MCF 10A (cell line): Measurements from ENCODE around the gene BCAS1. TPM values are rescaled to one million over a fixed set of nuclear protein-coding genes. Genes with fewer than 3 reads are reported as not detected.

Experiments used
- BruUV-seq: library from RNA; stranded (reverse); fragments of 400-500 nt; replicated peaks from 2 replicates; lab custom pipeline; 2021; lab: Mats Ljungman, UMichigan
- CTCF ChIA-PET: fragments of 300-600 bp; sonication (Branson Sonifier 250); formaldehyde crosslinking; extraction: SDS; loops from one replicate; lab custom pipeline; 2021; ENCODE audit warnings: antibody characterized with exemption, inconsistent platforms; lab: Yijun Ruan, JAX
- POLR2A ChIA-PET: fragments of 300-600, 350-650 bp; sonication (Branson Sonifier 250); formaldehyde crosslinking; extraction: SDS; loops from one replicate; lab custom pipeline; 2020; ENCODE audit warnings: antibody characterized with exemption, inconsistent platforms; lab: Yijun Ruan, JAX
- DNase-seq: peaks from one replicate; pipeline ENCODE4 v3.0.0-alpha.2; 2018; ENCODE audit not compliant: unreplicated experiment
- H3K27ac Mint-ChIP-seq: one replicate; pipeline ENCODE4 v1.8.0; 2022; ENCODE audit warnings: mild to moderate bottlenecking, low read depth, mixed read lengths; ENCODE audit not compliant: unreplicated experiment
- H3K27me3 Mint-ChIP-seq: one replicate; pipeline ENCODE4 v1.8.0; 2022; ENCODE audit warnings: mixed read lengths; ENCODE audit not compliant: insufficient read depth, unreplicated experiment
- H3K36me3 Mint-ChIP-seq: one replicate; pipeline ENCODE4 v1.8.0; 2022; ENCODE audit warnings: mild to moderate bottlenecking, moderate library complexity, mixed read lengths; ENCODE audit not compliant: insufficient read depth, unreplicated experiment
- H3K4me1 Mint-ChIP-seq: one replicate; pipeline ENCODE4 v1.8.0; 2022; ENCODE audit warnings: mixed read lengths; ENCODE audit not compliant: insufficient read depth, unreplicated experiment
- H3K4me3 Mint-ChIP-seq: one replicate; pipeline ENCODE4 v1.8.0; 2022; ENCODE audit warnings: mild to moderate bottlenecking, moderate library complexity, mixed read lengths; ENCODE audit not compliant: unreplicated experiment
- H3K9me3 Mint-ChIP-seq: one replicate; pipeline ENCODE4 v1.8.0; 2022; ENCODE audit warnings: mixed read lengths; ENCODE audit not compliant: unreplicated experiment
- intact Hi-C: fragments of 100-400 bp; cut with micrococcal nuclease; formaldehyde crosslinking; loops from 2 replicates; pipeline ENCODE4 v1.14.1; 2022
- total RNA-seq: library from RNA; stranded (reverse); gene quantifications from 2 replicates; pipeline ENCODE4 v1.2.3, GENCODE V29; 2022
- TF ChIP-seq, protein P1 (sequence below): fragments of 200-600 bp; IDR thresholded peaks from one replicate; pipeline ENCODE4 v1.8.0; 2022; ENCODE audit warnings: antibody characterized with exemption, mild to moderate bottlenecking; ENCODE audit not compliant: unreplicated experiment

The BCAS1 gene
- total RNA-seq, 1 experiment from 2014 or later, result not detected

DNA sequence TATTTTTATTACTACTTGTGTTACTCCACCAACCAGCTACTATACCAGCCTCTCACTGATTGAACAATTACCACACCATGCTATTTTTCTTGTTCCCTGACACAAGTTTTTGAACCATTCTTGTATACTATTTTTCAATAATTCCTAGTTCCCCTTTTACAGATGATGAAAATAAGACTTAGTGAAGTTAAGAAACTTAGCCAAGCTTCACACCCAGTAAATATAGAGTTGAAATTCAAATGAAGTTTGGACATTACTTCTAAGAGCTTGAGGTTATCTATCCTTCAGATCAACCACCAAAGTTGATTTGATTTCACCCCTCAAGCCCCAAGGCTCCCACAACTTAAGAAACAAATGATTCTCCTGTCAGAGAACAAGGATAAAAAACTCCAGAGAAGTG is 13.1 kb upstream of the BCAS1 start:
- Mint-ChIP-seq H3K27ac (no peak overlapping the region), H3K9me3 (peaks cover 7% of the 10 kb centered on the region), H3K4me1 (no peaks in the 10 kb centered on the region), H3K4me3 (no peak overlapping the region), H3K36me3 (no peaks in the 10 kb centered on the region), H3K27me3 (no peaks in the 10 kb centered on the region)
- POLR2A ChIA-PET, result interaction anchor here (0.6 to 0.7 kb wide), 3 partner anchors 16 to 116 kb away, joined by 3 to 4 read pairs (median 4); no protein-coding TSS in a partner anchor
- DNase-seq, result no peak
- intact Hi-C loops, result no loop called here
- BruUV-seq, result no TSS peak
- CTCF ChIA-PET, result interaction anchor here (0.8 to 3.9 kb wide), 4 partner anchors 8 to 536 kb away, joined by 3 to 23 read pairs (median 6); no protein-coding TSS in a partner anchor
- TF ChIP-seq, protein P1, sequence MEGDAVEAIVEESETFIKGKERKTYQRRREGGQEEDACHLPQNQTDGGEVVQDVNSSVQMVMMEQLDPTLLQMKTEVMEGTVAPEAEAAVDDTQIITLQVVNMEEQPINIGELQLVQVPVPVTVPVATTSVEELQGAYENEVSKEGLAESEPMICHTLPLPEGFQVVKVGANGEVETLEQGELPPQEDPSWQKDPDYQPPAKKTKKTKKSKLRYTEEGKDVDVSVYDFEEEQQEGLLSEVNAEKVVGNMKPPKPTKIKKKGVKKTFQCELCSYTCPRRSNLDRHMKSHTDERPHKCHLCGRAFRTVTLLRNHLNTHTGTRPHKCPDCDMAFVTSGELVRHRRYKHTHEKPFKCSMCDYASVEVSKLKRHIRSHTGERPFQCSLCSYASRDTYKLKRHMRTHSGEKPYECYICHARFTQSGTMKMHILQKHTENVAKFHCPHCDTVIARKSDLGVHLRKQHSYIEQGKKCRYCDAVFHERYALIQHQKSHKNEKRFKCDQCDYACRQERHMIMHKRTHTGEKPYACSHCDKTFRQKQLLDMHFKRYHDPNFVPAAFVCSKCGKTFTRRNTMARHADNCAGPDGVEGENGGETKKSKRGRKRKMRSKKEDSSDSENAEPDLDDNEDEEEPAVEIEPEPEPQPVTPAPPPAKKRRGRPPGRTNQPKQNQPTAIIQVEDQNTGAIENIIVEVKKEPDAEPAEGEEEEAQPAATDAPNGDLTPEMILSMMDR, result no peak

DNA sequence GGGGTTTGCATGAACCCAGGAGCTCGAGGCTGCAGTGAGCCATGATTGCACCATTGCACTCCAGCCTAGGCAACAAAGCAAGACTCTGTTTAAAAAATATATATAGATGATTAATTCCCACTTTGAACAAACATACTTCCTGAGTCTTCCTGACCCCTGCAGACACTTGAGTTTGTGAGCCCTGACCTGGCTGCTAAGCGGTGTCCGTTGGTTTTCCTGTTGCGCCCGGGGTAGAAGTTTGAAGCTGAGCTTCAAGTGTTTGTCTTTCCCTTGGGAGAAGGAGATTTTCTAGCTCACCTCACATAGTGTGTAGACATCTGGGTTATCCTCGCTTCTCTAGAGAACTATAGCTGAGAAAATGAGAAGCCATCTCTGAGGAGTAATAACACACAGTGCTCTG is 11.7 kb upstream of the BCAS1 start:
- intact Hi-C loops, result no loop called here
- Mint-ChIP-seq H3K9me3 (peaks cover 7% of the 10 kb centered on the region), H3K27me3 (no peaks in the 10 kb centered on the region), H3K4me1 (no peaks in the 10 kb centered on the region), H3K27ac (no peak overlapping the region), H3K36me3 (peaks cover 5% of the 10 kb centered on the region), H3K4me3 (no peak overlapping the region)
- TF ChIP-seq, protein P1, result no peak
- POLR2A ChIA-PET, result interaction anchor here (1.0 kb wide), 1 partner anchor 94 kb away, joined by 3 read pairs; no protein-coding TSS in a partner anchor
- BruUV-seq, result no TSS peak
- no peak for DNase-seq
- CTCF ChIA-PET, result interaction anchor here (0.8 to 3.9 kb wide), 8 partner anchors 10 to 118 kb away, joined by 3 to 23 read pairs (median 6); no protein-coding TSS in a partner anchor

DNA sequence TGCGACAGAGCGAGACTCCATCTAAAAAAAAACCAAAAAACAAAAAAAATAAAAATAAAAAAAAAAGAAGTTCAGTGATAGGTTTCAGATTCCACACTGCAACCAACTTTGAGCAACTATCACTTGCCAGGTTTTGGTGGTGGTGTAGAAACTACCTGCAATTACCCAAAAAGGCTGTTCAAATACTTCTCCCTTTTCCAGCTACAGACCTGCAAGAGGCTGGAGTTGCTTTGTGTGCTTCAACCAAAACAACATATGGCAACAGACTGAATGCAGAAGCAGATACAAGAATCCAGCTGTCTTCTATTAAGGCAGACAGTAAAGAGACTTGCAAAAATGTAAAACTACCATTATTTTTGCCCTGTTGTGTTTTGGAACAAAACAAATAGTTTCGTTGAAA is 9.3 kb upstream of the BCAS1 start:
- Mint-ChIP-seq H3K4me1 (no peaks in the 10 kb centered on the region), H3K27me3 (no peaks in the 10 kb centered on the region), H3K27ac (no peak overlapping the region), H3K4me3 (no peak overlapping the region), H3K9me3 (peaks cover 7% of the 10 kb centered on the region), H3K36me3 (peaks cover 5% of the 10 kb centered on the region)
- no peak for DNase-seq
- ChIA-PET POLR2A (interaction anchor here (0.6 kb wide), 1 partner anchor 496 kb away, joined by 3 read pairs; no protein-coding TSS in a partner anchor), CTCF (interaction anchor here (0.6 to 1.1 kb wide), 2 partner anchors 109 to 120 kb away, joined by 3 to 9 read pairs; no protein-coding TSS in a partner anchor)
- TF ChIP-seq, protein P1, result no peak
- intact Hi-C loops, result no loop called here
- no TSS peak for BruUV-seq

DNA sequence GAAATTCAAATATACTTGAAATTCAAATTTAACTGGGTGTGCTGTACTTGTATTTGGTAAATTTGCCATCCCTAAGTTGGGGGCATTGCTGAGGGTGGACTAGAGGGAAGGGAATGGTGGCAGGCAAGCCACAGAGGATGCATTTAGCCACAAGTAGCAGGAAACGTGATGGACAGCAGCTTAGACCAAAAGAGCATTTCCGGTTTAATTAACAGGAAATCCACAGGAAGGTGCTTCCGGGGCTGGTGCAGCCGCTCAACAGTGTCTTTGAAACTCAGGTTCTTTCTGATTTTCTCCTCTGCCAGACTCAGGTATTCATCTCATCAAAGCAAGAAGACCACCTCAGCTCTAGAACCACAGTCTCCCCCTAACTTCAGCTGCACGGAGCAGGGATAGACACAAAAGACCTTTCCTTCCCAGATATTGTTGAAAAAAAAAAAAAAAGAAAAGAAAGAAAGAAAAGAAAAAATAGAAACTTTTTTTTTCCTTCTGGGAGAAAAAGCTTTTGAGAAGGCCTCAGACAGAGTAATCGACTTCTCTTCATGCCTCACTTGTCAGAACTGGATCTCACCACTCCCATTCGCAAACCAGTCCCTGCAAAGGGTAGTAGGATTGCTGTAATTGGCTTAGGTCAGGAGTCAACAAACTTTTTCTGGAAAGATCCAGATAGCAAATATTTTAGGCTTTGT is 8.0 kb upstream of the BCAS1 start:
- no peak overlapping the region for H3K27ac Mint-ChIP-seq
- TF ChIP-seq, protein P1, result no peak
- H3K9me3 Mint-ChIP-seq, result no peaks in the 10 kb centered on the region
- no TSS peak for BruUV-seq
- intact Hi-C loops, result no loop called here
- no peak overlapping the region for H3K4me3 Mint-ChIP-seq
- H3K36me3 Mint-ChIP-seq, result peaks cover 5% of the 10 kb centered on the region
- CTCF ChIA-PET, result interaction anchor here (0.6 to 1.1 kb wide), 2 partner anchors 62 to 121 kb away, joined by 3 to 9 read pairs; no protein-coding TSS in a partner anchor
- no peak for DNase-seq
- no peaks in the 10 kb centered on the region for H3K4me1 Mint-ChIP-seq
- POLR2A ChIA-PET, result no interaction called here
- H3K27me3 Mint-ChIP-seq, result no peaks in the 10 kb centered on the region
